Erythroblast (primary cell): ENCODE measurements around the gene KHDC1L.

Experiments used
- GATA1 ChIP-seq: IDR thresholded peaks from 2 replicates; pipeline ENCODE4 v1.6.1; 2011; ENCODE audit warnings: low read depth, mild to moderate bottlenecking, control low read depth, low read length, moderate library complexity
- POLR2A ChIP-seq: IDR thresholded peaks from 2 replicates; pipeline ENCODE4 v1.6.1; 2011; ENCODE audit warnings: mild to moderate bottlenecking, low read length

GRCh38 chr6:73174646-73175045, 50.6 kb downstream of the KHDC1L start:
- TF ChIP-seq POLR2A (no peak), GATA1 (no peak)
